ENCODE data around the gene DOK7.
A peak's percentile ranks its signal among the peaks of the same experiment; 100 is the strongest.

Gene DOK7, protein sequence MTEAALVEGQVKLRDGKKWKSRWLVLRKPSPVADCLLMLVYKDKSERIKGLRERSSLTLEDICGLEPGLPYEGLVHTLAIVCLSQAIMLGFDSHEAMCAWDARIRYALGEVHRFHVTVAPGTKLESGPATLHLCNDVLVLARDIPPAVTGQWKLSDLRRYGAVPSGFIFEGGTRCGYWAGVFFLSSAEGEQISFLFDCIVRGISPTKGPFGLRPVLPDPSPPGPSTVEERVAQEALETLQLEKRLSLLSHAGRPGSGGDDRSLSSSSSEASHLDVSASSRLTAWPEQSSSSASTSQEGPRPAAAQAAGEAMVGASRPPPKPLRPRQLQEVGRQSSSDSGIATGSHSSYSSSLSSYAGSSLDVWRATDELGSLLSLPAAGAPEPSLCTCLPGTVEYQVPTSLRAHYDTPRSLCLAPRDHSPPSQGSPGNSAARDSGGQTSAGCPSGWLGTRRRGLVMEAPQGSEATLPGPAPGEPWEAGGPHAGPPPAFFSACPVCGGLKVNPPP

DNA sequence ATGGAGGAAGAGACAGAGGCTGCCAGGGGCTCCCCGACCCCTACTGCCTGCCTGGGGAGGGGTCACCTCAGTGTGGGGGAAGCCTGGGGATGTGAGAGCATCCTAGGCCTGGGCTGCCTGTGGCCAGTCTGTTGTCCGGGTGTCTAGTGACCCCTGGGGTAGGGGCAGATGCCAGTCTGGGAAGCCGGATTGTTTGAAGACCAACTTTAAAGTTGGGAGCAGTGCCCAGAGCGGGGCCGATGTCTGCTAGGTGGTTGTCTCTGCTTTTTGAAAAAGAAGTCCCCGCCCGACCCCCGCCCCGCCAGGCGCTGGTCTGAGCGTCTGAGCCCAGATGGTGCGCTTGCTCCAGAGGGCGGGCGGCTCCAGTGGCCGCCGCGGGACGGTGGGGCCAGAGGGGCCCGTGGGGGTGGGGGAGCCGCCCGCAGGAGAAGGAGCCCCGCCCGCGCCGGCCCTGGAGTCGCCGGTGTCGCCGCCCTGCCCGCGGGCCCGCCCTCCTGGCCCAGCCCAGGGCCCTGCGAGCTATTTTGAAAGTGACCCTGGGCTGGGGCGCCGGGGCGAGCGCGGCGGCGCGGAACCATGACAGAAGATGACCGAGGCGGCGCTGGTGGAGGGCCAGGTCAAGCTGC lies at the start of gene DOK7:
Gene DOK7 (plus strand): TSS at position 517 of the 626 bp plus-strand sequence. CDS start 70 bp downstream, at position 587.
- H3K27me3 ChIP-seq (ENCODE audit: insufficient read depth, poor library complexity, severe bottlenecking): peaks cover 24% of the 10 kb centered on the region

DNA sequence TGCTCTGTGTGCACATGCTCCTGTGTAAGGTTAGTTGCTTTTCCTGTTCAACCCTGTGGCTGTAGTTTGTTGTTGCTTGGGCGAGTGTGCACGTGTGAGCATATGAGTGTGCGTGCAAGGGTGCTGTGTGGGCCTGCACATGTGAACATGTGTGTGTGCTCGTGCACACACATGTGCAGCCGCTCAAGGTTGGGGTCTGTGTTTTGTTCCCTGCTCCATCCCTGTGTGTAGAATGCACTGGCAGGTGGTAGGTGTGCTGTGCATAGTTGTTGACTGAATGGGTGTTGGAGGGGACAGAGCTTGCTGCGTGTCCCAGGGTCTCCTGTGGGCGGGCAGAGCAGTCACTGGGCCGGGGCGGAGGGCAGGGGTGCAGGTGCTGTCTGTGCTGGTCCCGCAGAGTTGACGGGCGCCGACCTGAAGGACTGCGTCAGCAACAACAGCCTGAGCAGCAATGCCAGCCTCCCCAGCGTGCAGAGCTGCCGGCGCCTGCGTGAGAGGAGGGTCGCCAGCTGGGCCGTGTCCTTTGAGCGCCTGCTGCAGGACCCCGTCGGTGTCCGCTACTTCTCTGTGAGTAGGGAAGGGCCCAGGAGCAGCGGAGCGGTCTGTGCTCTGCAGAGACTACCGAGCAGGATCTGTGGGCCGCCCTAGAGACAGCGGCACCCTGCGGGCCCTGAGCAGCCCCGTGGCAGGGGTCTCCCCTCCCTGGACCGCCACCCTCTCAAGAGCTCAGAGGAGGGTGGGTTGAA lies 49.3 kb upstream of the DOK7 start:
- no peak overlapping the region for H3K27ac ChIP-seq (ENCODE audit: poor library complexity, severe bottlenecking)
- H3K4me3 ChIP-seq (ENCODE audit: severe bottlenecking): no peak overlapping the region
- TF ChIP-seq, protein P1, sequence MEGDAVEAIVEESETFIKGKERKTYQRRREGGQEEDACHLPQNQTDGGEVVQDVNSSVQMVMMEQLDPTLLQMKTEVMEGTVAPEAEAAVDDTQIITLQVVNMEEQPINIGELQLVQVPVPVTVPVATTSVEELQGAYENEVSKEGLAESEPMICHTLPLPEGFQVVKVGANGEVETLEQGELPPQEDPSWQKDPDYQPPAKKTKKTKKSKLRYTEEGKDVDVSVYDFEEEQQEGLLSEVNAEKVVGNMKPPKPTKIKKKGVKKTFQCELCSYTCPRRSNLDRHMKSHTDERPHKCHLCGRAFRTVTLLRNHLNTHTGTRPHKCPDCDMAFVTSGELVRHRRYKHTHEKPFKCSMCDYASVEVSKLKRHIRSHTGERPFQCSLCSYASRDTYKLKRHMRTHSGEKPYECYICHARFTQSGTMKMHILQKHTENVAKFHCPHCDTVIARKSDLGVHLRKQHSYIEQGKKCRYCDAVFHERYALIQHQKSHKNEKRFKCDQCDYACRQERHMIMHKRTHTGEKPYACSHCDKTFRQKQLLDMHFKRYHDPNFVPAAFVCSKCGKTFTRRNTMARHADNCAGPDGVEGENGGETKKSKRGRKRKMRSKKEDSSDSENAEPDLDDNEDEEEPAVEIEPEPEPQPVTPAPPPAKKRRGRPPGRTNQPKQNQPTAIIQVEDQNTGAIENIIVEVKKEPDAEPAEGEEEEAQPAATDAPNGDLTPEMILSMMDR (IDR thresholded peaks at IDR 0.05; ENCODE audit: poor library complexity, severe bottlenecking): no peak
- peaks cover 29% of the 10 kb centered on the region for H3K36me3 ChIP-seq (ENCODE audit: low read depth)
- DNase-seq (ENCODE audit: low spot score) (peak; percentile 60), ATAC-seq (ENCODE audit: low read depth) (no peak)
- no peaks in the 10 kb centered on the region for H3K9me3 ChIP-seq (ENCODE audit: severe bottlenecking)
- no peaks in the 10 kb centered on the region for H3K27me3 ChIP-seq (ENCODE audit: insufficient read depth, poor library complexity, severe bottlenecking)
- no peaks in the 10 kb centered on the region for H3K4me1 ChIP-seq (ENCODE audit: insufficient read depth, poor library complexity, severe bottlenecking)

More for the DNA sequence above, at the start of gene DOK7:
- TF ChIP-seq, protein P1 (IDR thresholded peaks at IDR 0.05; ENCODE audit: poor library complexity, severe bottlenecking): no peak
- no peaks in the 10 kb centered on the region for H3K36me3 ChIP-seq (ENCODE audit: low read depth)
- peaks cover 8% of the 10 kb centered on the region for H3K4me1 ChIP-seq (ENCODE audit: insufficient read depth, poor library complexity, severe bottlenecking)
- ATAC-seq (ENCODE audit: low read depth) (no peak), DNase-seq (ENCODE audit: low spot score) (no peak)
- H3K9me3 ChIP-seq (ENCODE audit: severe bottlenecking): no peaks in the 10 kb centered on the region
- H3K27ac ChIP-seq (ENCODE audit: poor library complexity, severe bottlenecking): no peak within 1 kb of the TSS
- H3K4me3 ChIP-seq (ENCODE audit: severe bottlenecking): no peak within 1 kb of the TSS

DNA sequence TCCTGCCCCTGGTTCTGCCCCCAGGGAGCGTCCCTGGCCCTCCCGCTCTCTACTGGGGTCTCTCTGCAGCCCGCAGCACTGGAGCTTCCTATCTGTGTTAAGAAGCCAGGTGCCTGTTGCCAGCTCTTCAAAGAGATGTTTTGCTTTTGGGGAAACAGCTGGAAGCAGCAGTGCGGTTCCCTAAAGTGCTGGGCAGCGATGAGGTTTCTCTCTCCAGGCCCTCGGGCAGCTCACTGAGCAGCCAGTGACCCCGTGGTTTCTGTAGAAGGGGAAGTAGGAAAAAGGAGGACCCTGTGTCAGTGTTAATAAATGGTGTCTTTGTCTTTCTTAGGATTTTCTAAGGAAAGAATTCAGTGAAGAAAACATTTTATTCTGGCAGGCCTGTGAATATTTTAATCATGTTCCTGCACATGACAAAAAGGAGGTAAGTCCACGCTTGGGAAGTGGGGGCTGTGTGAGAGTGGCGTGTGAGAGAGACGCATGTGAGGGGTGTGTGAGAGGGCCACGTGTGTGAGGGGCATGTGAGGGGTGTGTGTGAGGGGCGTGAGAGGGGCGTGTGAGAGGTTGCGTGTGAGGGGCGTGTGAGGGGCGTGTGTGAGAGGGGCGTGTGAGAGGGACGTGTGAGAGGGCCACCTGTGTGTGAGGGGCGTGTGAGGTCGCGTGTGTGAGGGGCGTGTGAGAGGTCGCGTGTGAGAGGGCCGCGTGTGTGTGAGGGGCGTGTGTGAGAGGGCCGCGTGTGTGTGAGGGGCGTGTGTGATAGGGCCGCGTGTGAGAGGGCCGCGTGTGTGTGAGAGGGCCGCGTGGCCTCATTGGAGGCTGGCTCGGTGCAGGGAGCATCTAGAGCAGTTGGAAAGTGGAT lies 48.5 kb upstream of the DOK7 start:
- TF ChIP-seq, protein P1 (IDR thresholded peaks at IDR 0.05; ENCODE audit: poor library complexity, severe bottlenecking): no peak
- ATAC-seq (ENCODE audit: low read depth): no peak

DNA sequence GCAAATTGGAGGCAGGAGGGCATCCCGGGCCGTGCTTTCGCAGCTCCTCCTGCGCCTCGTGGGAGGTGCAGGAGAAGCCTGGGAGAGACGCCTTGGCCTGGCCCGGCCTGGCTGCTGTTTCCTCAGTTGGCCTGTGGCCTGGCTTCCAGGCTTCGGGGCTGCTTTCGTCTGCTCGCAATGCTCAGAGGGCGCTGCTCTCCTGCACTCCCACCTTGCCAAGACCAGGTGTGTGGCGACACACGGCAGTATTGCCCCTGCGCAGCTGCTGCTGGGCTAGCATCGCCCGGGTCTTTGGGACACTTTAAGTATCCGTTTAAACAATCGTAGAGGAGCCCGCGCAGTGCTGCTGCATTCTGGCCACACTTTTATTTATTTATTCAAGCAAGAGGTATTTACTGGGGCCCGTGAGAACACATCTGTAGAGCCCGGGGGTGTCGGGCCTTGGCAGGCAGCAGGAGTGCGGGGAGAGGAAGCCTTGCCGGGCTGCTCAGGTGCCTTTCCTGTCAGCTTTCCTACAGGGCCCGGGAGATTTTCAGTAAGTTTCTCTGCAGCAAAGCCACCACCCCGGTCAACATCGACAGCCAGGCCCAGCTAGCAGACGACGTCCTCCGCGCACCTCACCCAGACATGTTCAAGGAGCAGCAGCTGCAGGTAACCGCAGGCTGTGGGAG lies 47.5 kb upstream of the DOK7 start:
- peak; percentile 53 for DNase-seq (ENCODE audit: low spot score)
- Histone ChIP-seq H3K27ac (ENCODE audit: poor library complexity, severe bottlenecking) (no peak overlapping the region), H3K4me1 (ENCODE audit: insufficient read depth, poor library complexity, severe bottlenecking) (no peaks in the 10 kb centered on the region), H3K27me3 (ENCODE audit: insufficient read depth, poor library complexity, severe bottlenecking) (no peaks in the 10 kb centered on the region), H3K9me3 (ENCODE audit: severe bottlenecking) (no peaks in the 10 kb centered on the region), H3K4me3 (ENCODE audit: severe bottlenecking) (no peak overlapping the region), H3K36me3 (ENCODE audit: low read depth) (peaks cover 32% of the 10 kb centered on the region)
- ATAC-seq (ENCODE audit: low read depth): no peak
- TF ChIP-seq, protein P1 (IDR thresholded peaks at IDR 0.05; ENCODE audit: poor library complexity, severe bottlenecking): no peak

More for the DNA sequence above, 48.5 kb upstream of the DOK7 start:
- Histone ChIP-seq H3K9me3 (ENCODE audit: severe bottlenecking) (no peaks in the 10 kb centered on the region), H3K27me3 (ENCODE audit: insufficient read depth, poor library complexity, severe bottlenecking) (no peaks in the 10 kb centered on the region), H3K36me3 (ENCODE audit: low read depth) (peaks cover 32% of the 10 kb centered on the region), H3K4me3 (ENCODE audit: severe bottlenecking) (no peak overlapping the region), H3K4me1 (ENCODE audit: insufficient read depth, poor library complexity, severe bottlenecking) (no peaks in the 10 kb centered on the region), H3K27ac (ENCODE audit: poor library complexity, severe bottlenecking) (no peak overlapping the region)
- peak; percentile 36 for DNase-seq (ENCODE audit: low spot score)

Data from RWPE2 (cell line).